CD14-positive monocyte (primary cell): ENCODE measurements around the gene TMEM209. TPM values are rescaled to one million over a fixed set of nuclear protein-coding genes. Genes with fewer than 3 reads are reported as not detected.

ENCODE experiments used
- DNase-seq, 3 donors: peaks; one replicate each; pipeline ENCODE4 v3.0.0-alpha.2; 2011 to 2022
- H2AFZ ChIP-seq: 2 replicates; pipeline ENCODE4 v1.6.0; 2012; ENCODE audit warnings: mild to moderate bottlenecking, low read depth, low read length, inconsistent platforms; ENCODE audit not compliant: insufficient read depth, poor library complexity, severe bottlenecking
- H3K27ac ChIP-seq, 2 donors: 1 replicate in 1 of 2; 2 replicates in 1 of 2; pipeline ENCODE4 v1.5.1; 2012 to 2013; ENCODE audit warnings: low read length in 2 of 2, control low read depth in 1 of 2, inconsistent platforms in 1 of 2, low read depth in 1 of 2, mild to moderate bottlenecking in 1 of 2
- H3K27me3 ChIP-seq, 2 donors: one replicate each; pipeline versions ENCODE4 v1.6.0 to v1.6.1; 2011 to 2013; ENCODE audit warnings: low read length in 2 of 2; ENCODE audit not compliant: control insufficient read depth in 2 of 2, insufficient read depth in 2 of 2
- H3K36me3 ChIP-seq, 2 donors: replicated peaks in 1 of 2; 1 replicate in 1 of 2; 2 replicates in 1 of 2; pipeline versions ENCODE4 v1.5.1 to v1.6.1; 2012 to 2013; ENCODE audit warnings: low read length in 2 of 2, control low read depth in 1 of 2, inconsistent platforms in 1 of 2, mild to moderate bottlenecking in 1 of 2; ENCODE audit not compliant: insufficient read depth in 2 of 2, control insufficient read depth in 1 of 2
- H3K4me1 ChIP-seq, 2 donors: 1 replicate in 1 of 2; 2 replicates in 1 of 2; pipeline versions ENCODE4 v1.5.1 to v1.6.1; 2012 to 2013; ENCODE audit warnings: low read length in 2 of 2, control low read depth in 1 of 2, inconsistent platforms in 1 of 2, mild to moderate bottlenecking in 1 of 2, moderate library complexity in 1 of 2; ENCODE audit not compliant: insufficient read depth in 2 of 2, control insufficient read depth in 1 of 2
- H3K4me2 ChIP-seq: replicated peaks from 2 replicates; pipeline ENCODE3; 2012; ENCODE audit warnings: low read length, moderate library complexity, mild to moderate bottlenecking; ENCODE audit not compliant: poor library complexity, severe bottlenecking; ENCODE audit errors: extremely low read depth
- H3K4me3 ChIP-seq, 3 experiments: fragments of 200-600 bp in 1 of 3; sonication (generic) in 1 of 3; replicated peaks in 1 of 3; 1 replicate in 2 of 3; 2 replicates in 1 of 3; pipeline ENCODE4 v1.5.1; 2011 to 2013; ENCODE audit warnings: low read length in 3 of 3, mild to moderate bottlenecking in 3 of 3, control low read depth in 2 of 3, low read depth in 2 of 3, inconsistent platforms in 1 of 3, moderate library complexity in 1 of 3
- H3K79me2 ChIP-seq: 2 replicates; pipeline ENCODE4 v1.6.0; 2012; ENCODE audit warnings: mild to moderate bottlenecking, control low read depth, inconsistent platforms, low read length, moderate library complexity; ENCODE audit not compliant: insufficient read depth
- H3K9ac ChIP-seq: 2 replicates; pipeline ENCODE4 v1.6.0; 2017; ENCODE audit warnings: low read length, mild to moderate bottlenecking; ENCODE audit not compliant: insufficient read depth, poor library complexity, severe bottlenecking
- H3K9me3 ChIP-seq, 2 donors: replicated peaks in 1 of 2; 1 replicate in 1 of 2; 2 replicates in 1 of 2; pipeline versions ENCODE4 v1.5.1 to v1.6.1; 2012 to 2013; ENCODE audit warnings: low read length in 2 of 2, control low read depth in 1 of 2; ENCODE audit not compliant: control insufficient read depth in 1 of 2, insufficient read depth in 1 of 2
- H4K20me1 ChIP-seq: 2 replicates; pipeline ENCODE4 v1.6.0; 2012; ENCODE audit warnings: mild to moderate bottlenecking, low read length, control low read depth, moderate library complexity; ENCODE audit not compliant: insufficient read depth
- H3K27ac Mint-ChIP-seq, 7 donors: one replicate each; pipeline ENCODE4 v1.8.0; 2020; ENCODE audit warnings: mild to moderate bottlenecking in 7 of 7, mixed read lengths in 7 of 7, moderate library complexity in 6 of 7, inconsistent platforms in 2 of 7
- H3K27me3 Mint-ChIP-seq, 3 donors: one replicate each; pipeline ENCODE4 v1.8.0; 2021 to 2022; ENCODE audit warnings: low read depth in 3 of 3, mild to moderate bottlenecking in 3 of 3, mixed read lengths in 3 of 3, moderate library complexity in 3 of 3, inconsistent platforms in 1 of 3
- H3K36me3 Mint-ChIP-seq, 2 donors: one replicate each; pipeline ENCODE4 v1.8.0; 2020; ENCODE audit warnings: mixed read lengths in 2 of 2, inconsistent platforms in 1 of 2, mild to moderate bottlenecking in 1 of 2
- H3K4me1 Mint-ChIP-seq: one replicate; pipeline ENCODE4 v1.8.0; 2020; ENCODE audit warnings: mild to moderate bottlenecking, mixed read lengths
- H3K4me3 Mint-ChIP-seq, 2 donors: one replicate each; pipeline ENCODE4 v1.8.0; 2020; ENCODE audit warnings: mild to moderate bottlenecking in 2 of 2, mixed read lengths in 2 of 2, moderate library complexity in 1 of 2
- H3K9me3 Mint-ChIP-seq, 7 donors: one replicate each; pipeline ENCODE4 v1.8.0; 2020 to 2022; ENCODE audit warnings: mixed read lengths in 7 of 7, mild to moderate bottlenecking in 6 of 7, moderate library complexity in 6 of 7, inconsistent platforms in 2 of 7
- WGBS: methylation state at CpG from one replicate; pipeline ENCODE4 v1.1.5; 2013; ENCODE audit warnings: missing lambda C conversion rate; ENCODE audit not compliant: insufficient coverage; 5-methylcytosine and 5-hydroxymethylcytosine counted together
- intact Hi-C, 2 donors: fragments of 100-400 bp; cut with micrococcal nuclease; formaldehyde crosslinking; loops; one replicate each; pipeline versions ENCODE4 v1.15.0 to v1.15.1; 2023
- polyA plus RNA-seq, 3 donors: library from polyadenylated mRNA; depleted of rRNA in 1 of 3; unstranded in 2 of 3; stranded (reverse) in 1 of 3; fragments of 300-500 nt in 2 of 3; fragments of >200 nt in 1 of 3; fragmentation: Illumina TruSeq in 2 of 3; gene quantifications; 1 replicate in 2 of 3; 2 replicates in 1 of 3; pipeline ENCODE4 v1.2.3, GENCODE V29; 2012 to 2021
- TF ChIP-seq, protein P1 (sequence below): fragments of 200-600 bp; IDR thresholded peaks from one replicate; pipeline ENCODE4 v1.8.0; 2022; ENCODE audit warnings: antibody characterized with exemption, mild to moderate bottlenecking

Gene TMEM209
- polyA plus RNA-seq, 3 donors: 7.7 to 16.7 (median 9.6) TPM

DNA sequence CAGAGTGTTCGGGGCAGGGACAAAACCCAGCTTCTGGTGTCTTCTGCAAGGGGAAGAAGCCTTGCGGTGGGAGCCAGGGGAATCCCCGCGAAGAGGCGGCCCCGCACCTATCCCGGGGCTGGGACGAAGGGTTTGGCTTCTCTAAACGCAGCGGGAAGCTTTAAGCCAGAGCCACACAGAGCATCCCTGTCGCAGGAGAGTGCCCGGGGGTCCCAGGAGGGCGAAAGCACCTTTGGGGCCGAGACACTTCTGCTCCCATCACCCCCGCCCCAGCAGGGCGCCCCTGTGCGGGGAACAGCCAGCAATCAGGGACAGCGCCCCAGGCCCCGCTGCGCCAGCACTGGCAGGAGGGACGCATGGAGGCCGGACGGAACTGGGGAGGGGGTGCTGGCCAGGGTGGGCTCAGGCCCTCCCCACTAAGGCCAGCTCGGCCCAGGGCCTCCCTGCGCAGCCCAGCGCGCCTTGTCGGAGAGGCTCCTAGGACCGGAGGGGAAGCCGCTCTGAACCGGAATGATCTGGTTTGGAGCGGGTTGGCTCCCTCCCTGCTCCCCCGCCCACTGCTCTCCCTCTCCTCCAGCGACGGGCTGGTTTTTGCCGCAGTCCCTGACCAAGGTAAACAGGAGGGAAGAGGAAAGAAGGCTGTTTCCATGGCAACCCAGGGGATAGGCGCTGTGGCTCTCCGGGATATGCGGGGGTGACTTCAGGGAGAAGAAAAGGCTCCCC lies 63.9 kb downstream of the TMEM209 start:
- H3K27me3 Mint-ChIP-seq: peaks cover 1 to 6% (median 4%) of the 10 kb centered on the region in 3 donors
- H3K4me1 Mint-ChIP-seq: peaks cover 8% of the 10 kb centered on the region
- no peaks in the 10 kb centered on the region for H3K27me3 ChIP-seq
- peak overlapping the region; percentile 89 for H2AFZ ChIP-seq
- H4K20me1 ChIP-seq: no peaks in the 10 kb centered on the region
- H3K4me3 Mint-ChIP-seq: peak overlapping the region; percentile 82 to 94
- H3K36me3 Mint-ChIP-seq: peaks cover 26 to 32% of the 10 kb centered on the region in 2 donors
- intact Hi-C loops: no loop called here
- H3K9me3 Mint-ChIP-seq: peaks cover 0 to 2% (median 0%) of the 10 kb centered on the region in 7 donors
- H3K27ac ChIP-seq: peak overlapping the region in 1 of 2 donors; percentile 57
- 5% methylated on average over 22 of the region's 39 CpGs for WGBS
- no peaks in the 10 kb centered on the region for H3K9me3 ChIP-seq
- peaks cover 9 to 16% of the 10 kb centered on the region in 2 donors for H3K36me3 ChIP-seq
- H3K4me3 ChIP-seq: peak overlapping the region; percentile 72 to 87 (median 77)
- peaks cover 10 to 12% of the 10 kb centered on the region in 2 donors for H3K4me1 ChIP-seq
- H3K9ac ChIP-seq: peak overlapping the region; percentile 81
- H3K27ac Mint-ChIP-seq: peak overlapping the region in 4 of 7 donors; percentile 25 to 68 (median 34)
- DNase-seq: peak; percentile 13 to 30 (median 14)
- H3K79me2 ChIP-seq: no peaks in the 10 kb centered on the region
- peak overlapping the region; percentile 98 for H3K4me2 ChIP-seq
- TF ChIP-seq, protein P1, sequence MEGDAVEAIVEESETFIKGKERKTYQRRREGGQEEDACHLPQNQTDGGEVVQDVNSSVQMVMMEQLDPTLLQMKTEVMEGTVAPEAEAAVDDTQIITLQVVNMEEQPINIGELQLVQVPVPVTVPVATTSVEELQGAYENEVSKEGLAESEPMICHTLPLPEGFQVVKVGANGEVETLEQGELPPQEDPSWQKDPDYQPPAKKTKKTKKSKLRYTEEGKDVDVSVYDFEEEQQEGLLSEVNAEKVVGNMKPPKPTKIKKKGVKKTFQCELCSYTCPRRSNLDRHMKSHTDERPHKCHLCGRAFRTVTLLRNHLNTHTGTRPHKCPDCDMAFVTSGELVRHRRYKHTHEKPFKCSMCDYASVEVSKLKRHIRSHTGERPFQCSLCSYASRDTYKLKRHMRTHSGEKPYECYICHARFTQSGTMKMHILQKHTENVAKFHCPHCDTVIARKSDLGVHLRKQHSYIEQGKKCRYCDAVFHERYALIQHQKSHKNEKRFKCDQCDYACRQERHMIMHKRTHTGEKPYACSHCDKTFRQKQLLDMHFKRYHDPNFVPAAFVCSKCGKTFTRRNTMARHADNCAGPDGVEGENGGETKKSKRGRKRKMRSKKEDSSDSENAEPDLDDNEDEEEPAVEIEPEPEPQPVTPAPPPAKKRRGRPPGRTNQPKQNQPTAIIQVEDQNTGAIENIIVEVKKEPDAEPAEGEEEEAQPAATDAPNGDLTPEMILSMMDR: no peak

DNA sequence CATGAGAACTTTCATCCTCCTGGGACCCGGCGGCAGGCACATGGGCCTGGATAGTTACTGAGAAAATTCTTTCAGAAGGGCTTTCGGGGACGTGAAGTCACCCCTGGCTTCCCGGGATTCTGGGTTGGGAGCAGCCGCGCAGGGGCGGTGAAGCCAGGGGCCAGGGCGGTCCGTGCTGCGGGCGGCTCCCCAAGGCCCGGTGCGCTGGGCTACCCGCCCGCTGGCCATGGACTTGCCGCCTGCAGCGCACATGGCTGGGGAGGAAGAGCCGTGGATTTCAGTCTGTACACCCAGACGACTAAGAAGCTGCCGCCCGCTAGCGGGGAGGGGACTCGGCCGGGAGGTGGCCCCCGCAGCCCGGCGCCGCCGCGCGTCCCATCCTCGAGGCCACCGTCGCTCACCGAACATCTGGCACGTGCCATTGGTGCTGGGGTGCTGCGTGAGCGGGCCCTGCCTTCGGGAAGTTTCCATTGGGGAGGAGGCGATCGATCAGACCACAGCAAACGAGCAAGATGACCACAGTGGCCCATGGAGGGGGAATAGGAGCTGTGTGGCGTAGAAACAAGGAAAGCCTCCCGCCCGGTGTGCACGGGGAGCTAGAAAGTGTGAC lies 64.5 kb downstream of the TMEM209 start:
- Mint-ChIP-seq H3K9me3 (peaks cover 0 to 2% (median 0%) of the 10 kb centered on the region in 7 donors), H3K27me3 (peaks cover 1 to 6% (median 4%) of the 10 kb centered on the region in 3 donors), H3K36me3 (peaks cover 32 to 39% of the 10 kb centered on the region in 2 donors), H3K4me1 (peaks cover 8% of the 10 kb centered on the region), H3K4me3 (peak overlapping the region; percentile 82 to 94), H3K27ac (peak overlapping the region in 3 of 7 donors; percentile 15 to 41 (median 25))
- TF ChIP-seq, protein P1: no peak
- Histone ChIP-seq H3K27ac (no peak overlapping the region), H3K4me1 (peaks cover 10 to 12% of the 10 kb centered on the region in 2 donors), H3K4me3 (peak overlapping the region; percentile 72 to 87 (median 77)), H2AFZ (peak overlapping the region; percentile 89), H3K79me2 (no peaks in the 10 kb centered on the region), H3K9ac (peak overlapping the region; percentile 81), H3K4me2 (peak overlapping the region; percentile 98), H3K36me3 (peaks cover 14 to 23% of the 10 kb centered on the region in 2 donors), H3K27me3 (no peaks in the 10 kb centered on the region), H3K9me3 (no peaks in the 10 kb centered on the region), H4K20me1 (no peaks in the 10 kb centered on the region)
- no peak for DNase-seq
- intact Hi-C loops: no loop called here
- 81% methylated on average over 28 of the region's 47 CpGs for WGBS
